ENCODE results near the gene STAT3. TPM values are rescaled to one million over a fixed set of nuclear protein-coding genes. Genes with fewer than 3 reads are reported as not detected.

STAT3 gene
- total RNA-seq, 1 donor from 2014 or later: 105 TPM

GRCh38 chr17:42282478-42283080 is 105.7 kb downstream of the STAT3 start:
- intact Hi-C loops (cut with micrococcal nuclease): no loop called here

GRCh38 chr17:42281571-42282096 is 106.6 kb downstream of the STAT3 start:
- intact Hi-C loops (cut with micrococcal nuclease): no loop called here

- intact Hi-C loops (cut with micrococcal nuclease): no loop called here
These were observed 108.2 kb downstream of the STAT3 start for GRCh38 chr17:42279776-42280630.

GRCh38 chr17:42277342-42277712 is 110.9 kb downstream of the STAT3 start:
- intact Hi-C loops (cut with micrococcal nuclease): no loop called here

GRCh38 chr17:42276609-42277341 is 111.5 kb downstream of the STAT3 start:
- intact Hi-C loops (cut with micrococcal nuclease): no loop called here

- intact Hi-C loops (cut with micrococcal nuclease): no loop called here
These were observed 112.0 kb downstream of the STAT3 start, which contains the start of gene STAT5B for GRCh38 chr17:42276359-42276608. Gene STAT5B (minus strand): TSS chr17:42276391. CDS start chr17:42232127, 44,264 bp downstream.

- intact Hi-C loops (cut with micrococcal nuclease): loop anchor here (1.0 to 2.0 kb wide), 2 partner anchors 13 to 27 kb away; partner anchors contain the start of gene STAT5A
These were observed 112.5 kb downstream of the STAT3 start for GRCh38 chr17:42275527-42276358.

GRCh38 chr17:42274812-42275526 is 113.3 kb downstream of the STAT3 start:
- intact Hi-C loops (cut with micrococcal nuclease): loop anchor here (1.0 to 2.0 kb wide), 2 partner anchors 13 to 26 kb away; partner anchors contain the start of gene STAT5A

- intact Hi-C loops (cut with micrococcal nuclease): loop anchor here (2.0 kb wide), 1 partner anchor 25 kb away; no protein-coding TSS in a partner anchor
These were observed 114.0 kb downstream of the STAT3 start for GRCh38 chr17:42274253-42274542.

GRCh38 chr17:42273474-42274252 is 114.6 kb downstream of the STAT3 start:
- intact Hi-C loops (cut with micrococcal nuclease): loop anchor here (2.0 kb wide), 1 partner anchor 25 kb away; no protein-coding TSS in a partner anchor

- intact Hi-C loops (cut with micrococcal nuclease): no loop called here
These were observed 115.9 kb downstream of the STAT3 start for GRCh38 chr17:42272162-42272907.

GRCh38 chr17:42271779-42272035 is 116.5 kb downstream of the STAT3 start:
- intact Hi-C loops (cut with micrococcal nuclease): no loop called here

- intact Hi-C loops (cut with micrococcal nuclease): no loop called here
These were observed 117.0 kb downstream of the STAT3 start for GRCh38 chr17:42271006-42271778.

- intact Hi-C loops (cut with micrococcal nuclease): no loop called here
These were observed 117.6 kb downstream of the STAT3 start for GRCh38 chr17:42270596-42270995.

GRCh38 chr17:42270170-42270535 is 118.1 kb downstream of the STAT3 start:
- intact Hi-C loops (cut with micrococcal nuclease): no loop called here

GRCh38 chr17:42268236-42268635 is 120.0 kb downstream of the STAT3 start:
- intact Hi-C loops (cut with micrococcal nuclease): loop anchor here (5.0 kb wide), 1 partner anchor 86 kb away; the partner anchor contains the start of gene KCNH4

- intact Hi-C loops (cut with micrococcal nuclease): loop anchor here (2.0 to 5.0 kb wide), 2 partner anchors 18 to 85 kb away; partner anchors contain the start of gene KCNH4
These were observed 121.1 kb downstream of the STAT3 start for GRCh38 chr17:42266918-42267766.
